H1 (cell line): ENCODE data around the gene THUMPD2. TPM values are rescaled to one million over a fixed set of nuclear protein-coding genes. Genes with fewer than 3 reads are reported as not detected.

Source experiments
- CTCF ChIA-PET: fragments of 300-600 bp; sonication (Branson Sonifier 250); formaldehyde crosslinking; loops from one replicate; lab custom pipeline; 2021; ENCODE audit not compliant: partially characterized antibody; lab: Charles Lee
- POLR2A ChIA-PET: fragments of 300-600 bp; sonication (Branson Sonifier 250); formaldehyde crosslinking; loops from one replicate; lab custom pipeline; 2021; ENCODE audit warnings: inconsistent platforms; ENCODE audit not compliant: partially characterized antibody; lab: Charles Lee
- DNase-seq, 2 experiments: peaks; one replicate each; pipeline versions ENCODE4 v3.0.0 to v3.0.0-alpha.2; 2010 to 2022; ENCODE audit warnings: low spot score in 2 of 2, low read depth in 1 of 2, mixed read lengths in 1 of 2
- FAIRE-seq: peaks from 2 replicates; lab custom pipeline; 2011; peaks lifted over from hg19 to GRCh38; lab: Jason Lieb, UNC
- H2AFZ ChIP-seq: 2 replicates; pipeline ENCODE4 v1.8.1; 2012; ENCODE audit warnings: low read length, inconsistent platforms
- H2AK5ac ChIP-seq: 2 replicates; pipeline ENCODE4 v1.6.1; 2013; ENCODE audit warnings: low read depth, low read length
- H2BK120ac ChIP-seq: replicated peaks from 2 replicates; pipeline ENCODE3; 2013; ENCODE audit warnings: low read depth, low read length, inconsistent platforms
- H2BK12ac ChIP-seq: 2 replicates; pipeline ENCODE4 v1.6.1; 2013; ENCODE audit warnings: low read depth, low read length
- H2BK15ac ChIP-seq: 2 replicates; pipeline ENCODE4 v1.6.1; 2013; ENCODE audit warnings: low read length
- H2BK20ac ChIP-seq: 2 replicates; pipeline ENCODE4 v1.6.1; 2013; ENCODE audit warnings: low read length
- H2BK5ac ChIP-seq: 2 replicates; pipeline ENCODE4 v1.6.1; 2013; ENCODE audit warnings: low read depth, low read length
- H3K14ac ChIP-seq: 2 replicates; pipeline ENCODE4 v1.6.1; 2013; ENCODE audit warnings: inconsistent platforms; ENCODE audit not compliant: insufficient read length
- H3K18ac ChIP-seq: 2 replicates; pipeline ENCODE4 v1.6.1; 2013; ENCODE audit warnings: low read length; ENCODE audit errors: extremely low read depth
- H3K23ac ChIP-seq: 2 replicates; pipeline ENCODE4 v1.6.1; 2013; ENCODE audit warnings: inconsistent platforms; ENCODE audit not compliant: insufficient read length
- H3K23me2 ChIP-seq: 2 replicates; pipeline ENCODE4 v1.6.1; 2013; ENCODE audit warnings: low read depth, low read length
- H3K27ac ChIP-seq: 2 replicates; pipeline ENCODE4 v1.6.1; 2011; ENCODE audit warnings: low read depth, low read length, inconsistent platforms
- H3K27me3 ChIP-seq, 4 experiments: replicated peaks in 1 of 4; 1 replicate in 1 of 4; 2 replicates in 3 of 4; pipeline versions ENCODE4 v1.6.1 to v1.8.1; 2011 to 2013; ENCODE audit warnings: low read length in 3 of 4, mild to moderate bottlenecking in 3 of 4, inconsistent platforms in 2 of 4, mixed read lengths in 2 of 4, moderate library complexity in 1 of 4; ENCODE audit not compliant: control insufficient read depth in 3 of 4, insufficient read depth in 3 of 4; ENCODE audit errors: extremely low read depth in 1 of 4
- H3K36me3 ChIP-seq, 4 experiments: 2 replicates each; pipeline versions ENCODE4 v1.6.1 to v1.8.1; 2011 to 2013; ENCODE audit warnings: mild to moderate bottlenecking in 4 of 4, low read length in 3 of 4, moderate library complexity in 2 of 4, control low read depth in 1 of 4, inconsistent platforms in 1 of 4; ENCODE audit not compliant: insufficient read depth in 4 of 4, control insufficient read depth in 2 of 4
- H3K4ac ChIP-seq: replicated peaks from 2 replicates; pipeline ENCODE3; 2013; ENCODE audit warnings: low read length, low read depth, mixed read lengths, inconsistent platforms; ENCODE audit not compliant: insufficient read length
- H3K4me1 ChIP-seq, 4 experiments: replicated peaks in 1 of 4; 1 replicate in 1 of 4; 2 replicates in 3 of 4; pipeline versions ENCODE4 v1.6.1 to v1.8.1; 2011 to 2013; ENCODE audit warnings: low read length in 3 of 4, inconsistent platforms in 2 of 4, mixed read lengths in 1 of 4; ENCODE audit not compliant: insufficient read depth in 4 of 4, control insufficient read depth in 3 of 4
- H3K4me2 ChIP-seq, 2 experiments: 2 replicates each; pipeline versions ENCODE4 v1.6.1 to v1.8.1; 2011 to 2013; ENCODE audit warnings: low read depth in 2 of 2, low read length in 2 of 2, control low read depth in 1 of 2, inconsistent platforms in 1 of 2, mild to moderate bottlenecking in 1 of 2; ENCODE audit not compliant: insufficient read depth in 1 of 2
- H3K4me3 ChIP-seq, 4 experiments: fragments of 200-600, 300-600 bp in 1 of 4; sonication (generic), shearing (Covaris generic), sonication (Bioruptor Twin) in 1 of 4; 2 replicates each; pipeline versions ENCODE4 v1.5.1 to v1.8.1; 2011 to 2016; ENCODE audit warnings: low read length in 4 of 4, low read depth in 3 of 4, control low read depth in 2 of 4, inconsistent platforms in 2 of 4, mild to moderate bottlenecking in 2 of 4, mixed read lengths in 1 of 4, moderate library complexity in 1 of 4; ENCODE audit not compliant: insufficient read depth in 2 of 4; ENCODE audit errors: extremely low read depth in 1 of 4
- H3K56ac ChIP-seq: replicated peaks from 2 replicates; pipeline ENCODE3; 2013; ENCODE audit warnings: low read depth, mild to moderate bottlenecking, mixed read lengths, low read length, inconsistent platforms; ENCODE audit not compliant: insufficient read length
- H3K79me1 ChIP-seq: 2 replicates; pipeline ENCODE4 v1.6.1; 2013; ENCODE audit warnings: low read depth, low read length, control low read depth
- H3K79me2 ChIP-seq, 2 experiments: 2 replicates each; pipeline versions ENCODE4 v1.6.1 to v1.8.1; 2012 to 2013; ENCODE audit warnings: low read length in 2 of 2, mild to moderate bottlenecking in 2 of 2, inconsistent platforms in 1 of 2; ENCODE audit not compliant: insufficient read depth in 2 of 2, control insufficient read depth in 1 of 2
- H3K9ac ChIP-seq, 4 experiments: replicated peaks in 1 of 4; 1 replicate in 1 of 4; 2 replicates in 3 of 4; pipeline versions ENCODE4 v1.6.1 to v1.8.1; 2011 to 2013; ENCODE audit warnings: low read depth in 3 of 4, low read length in 3 of 4, control low read depth in 2 of 4, mild to moderate bottlenecking in 2 of 4, moderate library complexity in 2 of 4, inconsistent platforms in 1 of 4; ENCODE audit errors: extremely low read depth in 1 of 4
- H3K9me3 ChIP-seq, 2 experiments: 2 replicates each; pipeline versions ENCODE4 v1.6.1 to v1.8.1; 2012 to 2013; ENCODE audit warnings: mild to moderate bottlenecking in 2 of 2, moderate library complexity in 2 of 2, control low read depth in 1 of 2, inconsistent platforms in 1 of 2, low read depth in 1 of 2, low read length in 1 of 2, mixed read lengths in 1 of 2; ENCODE audit not compliant: insufficient read depth in 2 of 2
- H4K20me1 ChIP-seq, 2 experiments: replicated peaks in 1 of 2; 2 replicates each; pipeline versions ENCODE3 to v1.8.1; 2011 to 2013; ENCODE audit warnings: inconsistent platforms in 2 of 2, low read length in 2 of 2, mild to moderate bottlenecking in 1 of 2; ENCODE audit not compliant: insufficient read depth in 2 of 2, control insufficient read depth in 1 of 2
- H4K5ac ChIP-seq: 2 replicates; pipeline ENCODE4 v1.6.1; 2013; ENCODE audit warnings: low read length, low read depth, mixed read lengths, inconsistent platforms; ENCODE audit not compliant: insufficient read length
- H4K8ac ChIP-seq: 2 replicates; pipeline ENCODE4 v1.8.0; 2013; ENCODE audit warnings: mild to moderate bottlenecking, moderate library complexity, low read length, inconsistent platforms; ENCODE audit not compliant: insufficient read depth; ENCODE audit errors: extremely low read depth
- H4K91ac ChIP-seq: replicated peaks from 2 replicates; pipeline ENCODE3; 2013; ENCODE audit warnings: low read length, mixed read lengths, inconsistent platforms; ENCODE audit not compliant: insufficient read length
- EP300 ChIP-seq, 2 experiments: IDR thresholded peaks; 1 replicate in 1 of 2; 2 replicates in 1 of 2; pipeline ENCODE4 v1.6.1; 2011 to 2012; ENCODE audit warnings: low read depth in 2 of 2, low read length in 2 of 2, mild to moderate bottlenecking in 2 of 2, borderline replicate concordance in 1 of 2, inconsistent platforms in 1 of 2, moderate library complexity in 1 of 2
- HDAC6 ChIP-seq: IDR thresholded peaks from one replicate; pipeline ENCODE4 v1.7.1; 2012; ENCODE audit warnings: low read depth, mild to moderate bottlenecking, inconsistent platforms, low read length, moderate library complexity
- JUN ChIP-seq: IDR thresholded peaks from 2 replicates; pipeline ENCODE4 v1.6.1; 2011; ENCODE audit warnings: low read depth, mild to moderate bottlenecking, improper control_type of control experiment, low read length
- YY1 ChIP-seq: IDR thresholded peaks from 2 replicates; pipeline ENCODE4 v1.6.1; 2011; ENCODE audit warnings: low read depth, mild to moderate bottlenecking, low read length
- WGBS, 2 experiments: shearing (Covaris generic) in 1 of 2; methylation state at CpG; one replicate each; pipeline versions ENCODE4 v1.1.6 to v1.1.7; 2013 to 2015; ENCODE audit warnings: low lambda C conversion rate in 2 of 2, mixed read lengths in 2 of 2, inconsistent platforms in 1 of 2, low coverage in 1 of 2, missing lambda C conversion rate in 1 of 2; ENCODE audit not compliant: insufficient replicate concordance in 2 of 2, insufficient coverage in 1 of 2, insufficient read length in 1 of 2; ENCODE audit errors: extremely low coverage in 1 of 2, missing lambda C conversion rate in 1 of 2; 5-methylcytosine and 5-hydroxymethylcytosine counted together
- polyA plus RNA-seq, 7 experiments: library from polyadenylated mRNA; depleted of rRNA in 3 of 7; stranded (reverse) in 5 of 7; unstranded in 2 of 7; fragments of >200 nt in 5 of 7; fragments of 200-250 nt in 2 of 7; gene quantifications; 1 replicate in 5 of 7; 2 replicates in 1 of 7; 4 replicates in 1 of 7; pipeline versions ENCODE4 v1.2.1 to v1.2.3, GENCODE V29; 2011 to 2013; ENCODE audit warnings: missing spikeins in 2 of 7, mixed read lengths in 2 of 7
- total RNA-seq: library from RNA; stranded (reverse); fragmentation: NEBNext Ultra II Directional; extraction: Animal tissue kit (Norgen Biotek cat#: 25700); gene quantifications from 2 replicates; pipeline ENCODE4 v1.2.1, GENCODE V29; 2021

The THUMPD2 gene
- total and polyA plus RNA-seq, 2 of the 8 experiments (the other 6 are each of a cell fraction or from before 2014, with no cell fraction given) = 8.6 to 17.0 TPM

DNA sequence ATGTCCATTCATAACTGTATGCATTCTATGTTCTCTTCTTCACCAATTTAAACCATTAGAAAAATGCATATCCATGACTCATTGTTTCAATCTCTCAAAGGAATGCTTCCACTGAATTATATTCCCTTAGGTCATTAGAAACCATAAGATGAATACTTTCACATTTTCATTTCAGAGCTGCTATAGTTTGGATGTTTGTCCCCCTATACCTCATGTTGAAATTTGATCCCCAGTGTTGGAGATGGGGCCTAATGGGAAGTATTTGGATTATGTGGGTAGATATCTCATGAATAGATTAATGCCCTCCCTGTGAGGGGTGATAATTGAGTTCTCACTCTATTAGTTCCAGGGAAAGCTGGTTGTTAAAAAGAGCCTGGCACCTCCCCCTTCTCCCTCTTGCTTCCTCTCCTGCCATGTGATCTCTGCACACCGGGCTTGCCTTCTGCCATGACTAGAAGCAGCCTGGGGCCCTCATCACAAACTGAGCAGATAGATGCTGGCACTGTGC, 35.7 kb downstream of the THUMPD2 start:
- H3K9ac ChIP-seq = no peak overlapping the region
- CTCF ChIA-PET = interaction anchor here (0.7 to 3.2 kb wide), 3 partner anchors 14 to 227 kb away, joined by 3 to 14 read pairs (median 7); no protein-coding TSS in a partner anchor
- TF ChIP-seq HDAC6 (no peak), EP300 (IDR thresholded peaks at IDR 0.05; ENCODE audit: borderline replicate concordance in 1 of 2, low read depth in 2 of 2, low read length in 2 of 2) (no peak), JUN (no peak), YY1 (no peak)

More for the DNA sequence above, 35.7 kb downstream of the THUMPD2 start:
- Histone ChIP-seq H3K14ac (no peak overlapping the region), H3K4ac (no peak overlapping the region), H3K4me1 (no peaks in the 10 kb centered on the region), H4K20me1 (peaks cover 0 to 3% of the 10 kb centered on the region in 2 experiments), H3K27ac (no peak overlapping the region), H4K8ac (no peak overlapping the region), H3K36me3 (peaks cover 0 to 36% (median 8%) of the 10 kb centered on the region in 4 experiments; a peak in 3 of 8 replicates), H3K79me1 (no peaks in the 10 kb centered on the region), H4K5ac (no peak overlapping the region), H3K4me3 (no peak overlapping the region), H3K9me3 (no peaks in the 10 kb centered on the region), H3K18ac (no peak overlapping the region), H2AK5ac (no peak overlapping the region), H2AFZ (no peak overlapping the region), H3K79me2 (no peaks in the 10 kb centered on the region), H4K91ac (no peak overlapping the region), H2BK5ac (no peak overlapping the region), H3K56ac (no peak overlapping the region), H3K23ac (no peak overlapping the region), H2BK15ac (no peak overlapping the region), H3K27me3 (no peaks in the 10 kb centered on the region), H3K4me2 (no peak overlapping the region), H3K23me2 (no peaks in the 10 kb centered on the region), H2BK20ac (no peak overlapping the region), H2BK120ac (no peak overlapping the region), H2BK12ac (no peak overlapping the region)
- POLR2A ChIA-PET = interaction anchor here (0.6 to 1.1 kb wide), 2 partner anchors 9 to 14 kb away, joined by 3 read pairs; no protein-coding TSS in a partner anchor
- DNase-seq (no peak), FAIRE-seq (no peak)
- WGBS, 2 experiments = 88% methylated on average over 1 of the region's 1 CpG; no CpG with 5 or more reads in 1 of the 2 experiments
